ENCODE data around the gene ITPKA.
A peak's percentile ranks its signal among the peaks of the same experiment; 100 is the strongest.

Gene ITPKA

DNA sequence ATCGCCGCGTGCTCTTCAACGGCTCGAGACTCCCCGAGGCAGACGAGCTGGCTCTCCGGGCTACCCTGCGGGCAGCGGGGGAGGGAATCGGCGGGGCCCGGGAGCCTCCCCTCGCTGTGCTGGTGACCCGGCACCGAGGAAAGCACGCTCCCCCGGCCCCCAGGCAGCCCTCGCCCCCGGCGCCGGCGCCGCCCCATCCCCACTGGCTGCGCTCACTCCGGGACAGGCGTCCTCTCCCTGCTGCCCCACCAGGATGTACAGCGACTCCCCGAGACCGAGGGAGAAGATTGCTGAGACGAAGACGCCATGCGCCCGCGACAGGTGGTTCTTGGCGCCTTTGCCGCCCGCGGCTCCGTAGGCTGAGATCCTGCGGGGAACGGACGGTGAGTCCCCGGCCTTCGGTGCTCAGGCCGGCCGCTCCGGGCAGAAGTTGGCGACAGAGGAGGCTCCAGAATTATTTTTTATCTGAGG, 18.3 kb downstream of the ITPKA start:
- no peak for DNase-seq

DNA sequence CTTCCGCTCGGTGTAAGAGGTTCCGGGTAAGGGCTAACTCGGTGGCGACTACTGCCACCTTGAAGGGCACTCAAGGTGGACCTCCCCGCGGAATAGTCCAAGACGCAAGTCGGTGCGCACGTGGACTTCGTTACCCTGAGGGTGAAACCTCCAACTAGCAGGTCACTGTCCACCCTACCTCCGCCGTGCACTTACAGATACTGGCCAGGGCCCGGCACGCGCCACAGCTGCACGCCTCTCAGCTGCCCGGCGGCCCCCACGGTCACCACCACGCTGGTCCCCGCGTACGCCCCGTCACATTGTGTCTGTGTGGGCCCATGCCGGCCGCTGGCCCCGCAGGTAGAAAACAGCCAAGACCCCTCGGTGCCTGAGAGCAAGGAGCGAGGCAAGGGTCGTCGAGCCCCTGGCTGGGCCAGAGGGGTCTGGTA, 18.9 kb downstream of the ITPKA start:
- DNase-seq = no peak

DNA sequence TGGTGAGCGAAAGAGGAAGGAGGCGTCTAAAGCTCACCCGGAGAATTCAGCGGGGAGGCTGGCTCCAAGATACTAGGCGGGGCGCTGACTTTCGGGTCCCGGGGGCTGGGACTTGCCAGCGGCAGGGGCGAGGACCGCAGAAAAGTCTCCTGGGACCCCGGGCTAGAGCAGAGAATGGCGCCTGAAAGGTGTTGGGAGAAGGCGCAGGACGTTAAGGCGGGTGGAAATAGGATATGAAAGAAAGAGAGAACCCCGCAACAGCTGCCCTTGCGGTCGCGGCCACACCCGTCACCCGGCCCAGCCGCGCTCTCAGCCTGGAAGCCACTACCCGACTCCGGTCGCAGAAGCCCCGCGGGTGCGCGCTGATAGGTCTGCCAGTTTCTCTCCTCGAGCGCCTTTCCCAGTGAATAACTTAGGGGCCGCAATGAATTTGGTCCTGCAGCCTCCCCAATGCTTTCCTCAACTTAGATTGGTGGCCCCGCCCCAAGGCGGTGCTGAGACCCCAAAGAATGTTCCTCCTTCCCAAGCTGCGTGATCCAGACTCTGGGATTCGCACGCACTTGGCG, 19.3 kb downstream of the ITPKA start:
- peak; percentile 69 for DNase-seq

DNA sequence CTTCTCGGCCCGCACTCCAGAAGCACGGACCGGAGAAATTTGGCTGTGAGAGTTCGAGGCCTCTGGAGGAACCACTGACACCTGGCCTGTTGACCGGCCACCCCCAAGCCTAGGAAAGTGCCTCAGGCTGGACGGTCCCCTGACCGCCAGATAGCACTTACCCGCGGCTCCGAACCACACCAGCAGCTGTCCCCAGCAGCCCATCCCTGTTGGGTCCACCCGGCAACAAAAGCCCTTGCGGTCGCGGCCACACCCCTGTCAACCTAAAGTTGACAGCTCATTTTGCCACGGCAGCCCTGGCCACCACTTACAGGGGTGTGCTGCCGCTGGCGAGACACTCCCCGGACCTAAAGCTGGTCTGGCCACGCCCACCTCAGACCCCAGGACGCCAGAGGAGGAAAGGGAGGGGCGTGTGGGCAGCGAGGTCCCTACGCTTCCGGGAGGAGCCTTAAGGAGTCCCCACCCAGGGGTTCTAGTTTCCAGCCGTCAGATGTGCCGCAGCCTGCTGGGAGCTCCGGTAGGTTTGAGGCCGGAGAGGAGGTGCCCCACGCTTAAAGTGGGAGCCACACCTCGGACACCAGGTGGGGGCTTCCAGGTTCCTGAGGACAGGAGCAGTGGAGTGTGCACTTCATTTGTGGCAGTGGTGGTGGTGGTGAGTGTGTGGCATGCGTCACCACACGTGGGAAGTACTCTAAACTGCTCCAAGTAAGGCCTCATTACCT, 20.0 kb downstream of the ITPKA start, which contains the start of gene LTK:
TSS of gene LTK (minus strand) at position 322 of the 722 bp plus-strand sequence. CDS start at position 204, 118 bp downstream.
- DNase-seq = peak; percentile 83

DNA sequence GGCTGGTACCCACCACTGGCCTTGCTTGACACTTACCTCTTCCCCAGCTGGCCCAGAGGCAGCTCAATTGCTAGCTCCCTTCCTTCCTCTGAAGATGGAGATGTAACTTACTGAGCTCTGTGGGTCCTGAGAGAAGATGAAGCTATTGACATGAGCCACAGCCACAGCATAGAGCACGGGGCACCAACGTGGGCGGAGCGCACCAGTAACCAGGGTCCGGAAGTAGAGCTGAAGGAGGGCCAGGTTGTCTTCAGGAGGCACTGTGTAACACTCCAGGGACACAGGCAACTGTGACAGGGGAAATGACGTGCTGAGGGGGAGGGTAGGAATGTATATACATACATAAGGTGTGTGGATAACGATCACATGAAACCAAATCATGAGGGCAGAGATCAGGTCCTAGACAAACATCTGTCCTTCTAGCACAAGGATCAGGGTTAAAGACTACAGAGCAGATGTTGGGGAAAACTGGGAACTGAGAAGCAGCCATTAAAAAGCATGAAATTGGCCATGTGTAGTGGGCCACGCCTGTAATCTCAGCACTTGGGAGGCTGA, 24.3 kb downstream of the ITPKA start:
- DNase-seq = no peak

DNA sequence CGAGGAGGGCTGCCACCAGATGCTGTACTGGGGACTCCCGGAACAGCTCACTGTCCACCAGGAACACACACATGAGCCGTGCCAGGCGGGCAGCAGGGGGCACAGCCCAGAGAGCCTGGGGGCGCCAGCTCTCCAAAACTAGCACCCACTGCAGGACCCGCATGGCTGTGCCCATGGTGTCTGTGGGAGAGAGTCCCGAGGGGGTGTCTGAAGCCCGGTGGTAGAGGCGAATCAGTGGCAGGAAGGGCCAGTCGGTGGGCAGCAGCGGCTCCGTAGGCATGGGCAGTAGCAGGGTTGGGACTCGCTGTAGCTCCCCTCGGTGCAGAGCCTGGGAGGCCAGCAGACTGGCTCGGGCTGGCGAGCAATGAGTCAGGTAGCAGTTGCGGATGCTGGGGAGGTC, 27.0 kb downstream of the ITPKA start:
- DNase-seq = no peak

DNA sequence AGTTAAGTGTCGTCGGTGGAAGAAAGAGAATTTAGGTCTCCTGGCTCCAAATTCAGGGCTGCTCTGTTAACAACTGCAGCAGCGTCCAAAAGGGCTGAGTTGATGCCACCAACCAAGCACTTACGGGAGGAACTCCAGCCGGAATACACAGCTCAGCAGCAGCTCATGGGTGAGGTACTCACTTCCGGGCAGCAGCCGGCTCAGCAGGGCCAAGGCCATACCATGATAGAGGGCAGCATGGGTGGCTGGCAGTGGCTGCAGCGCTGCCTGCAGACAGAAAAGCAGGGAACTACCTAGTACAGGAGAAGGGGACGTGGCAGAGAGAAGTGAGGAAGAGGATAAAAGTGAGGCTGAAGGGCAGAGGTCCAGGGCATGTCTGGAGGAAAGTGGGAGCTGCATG, 27.9 kb downstream of the ITPKA start:
- DNase-seq = no peak

DNA sequence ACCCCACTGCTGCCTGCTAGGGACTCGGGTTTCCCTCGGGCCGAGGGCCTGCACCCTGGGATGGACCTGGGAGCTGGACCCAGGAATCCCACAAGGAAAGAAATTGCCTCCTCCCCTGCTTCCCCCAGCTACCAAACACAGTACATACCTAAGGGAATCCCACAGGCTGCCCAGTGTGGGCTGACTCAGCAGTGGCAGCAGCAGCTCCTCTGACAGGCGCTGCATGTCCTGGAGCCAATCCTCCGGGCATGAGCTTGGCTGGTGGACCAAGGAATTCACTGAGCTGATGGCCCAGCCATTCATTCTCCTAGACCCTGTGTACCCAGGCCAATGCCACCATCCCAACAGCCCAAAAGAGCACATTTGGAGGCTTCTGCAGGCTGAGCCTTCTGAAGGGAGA, 29.4 kb downstream of the ITPKA start:
- DNase-seq = no peak

DNA sequence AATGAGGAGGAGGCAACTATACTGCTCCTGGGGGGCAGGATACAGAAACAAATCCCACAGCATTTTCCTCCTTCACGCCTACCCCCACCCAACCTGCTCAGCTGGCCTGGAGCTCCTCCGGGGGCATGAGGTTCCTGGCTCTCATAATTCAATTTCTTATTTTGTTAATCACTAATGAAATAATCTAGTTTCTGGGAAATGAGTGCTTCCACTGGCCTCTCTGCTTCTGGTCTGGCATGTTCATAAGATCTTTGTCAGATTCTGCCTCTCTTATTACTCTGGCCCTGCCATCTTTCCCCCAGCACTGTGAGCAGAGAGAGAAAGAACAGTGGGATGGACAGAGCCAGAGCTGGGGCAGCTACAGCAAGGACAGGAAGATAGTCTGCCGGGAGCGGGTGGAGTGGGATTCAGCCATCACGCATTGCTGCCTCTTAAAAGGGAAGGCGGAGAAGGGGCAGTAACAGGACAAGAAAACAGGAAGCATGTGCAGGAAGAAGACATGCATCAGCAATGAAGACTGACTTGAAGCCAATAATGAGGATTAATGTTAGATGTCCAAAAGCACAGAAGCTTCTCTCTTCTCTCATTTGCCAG, 36.8 kb downstream of the ITPKA start:
- DNase-seq = no peak

DNA sequence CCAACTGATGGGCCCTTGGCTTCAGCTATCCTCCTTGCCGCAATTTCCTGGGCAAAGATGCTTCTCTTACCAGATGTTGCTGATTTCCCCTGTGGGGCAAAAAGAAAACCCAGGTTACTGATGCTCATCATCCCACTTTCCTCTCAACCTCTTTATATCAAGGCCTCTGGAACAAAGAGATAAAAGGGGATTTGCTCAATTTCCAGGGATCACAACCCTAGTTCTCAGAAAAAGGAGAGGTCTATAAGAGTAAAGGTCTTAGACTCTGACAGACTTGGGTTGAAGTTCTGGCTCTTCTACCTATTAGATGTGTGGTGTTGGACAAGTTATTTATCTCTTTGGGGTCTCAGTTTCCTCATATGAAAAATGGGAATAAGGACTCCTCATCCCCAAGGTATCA, 41.9 kb downstream of the ITPKA start:
- DNase-seq = no peak

DNA sequence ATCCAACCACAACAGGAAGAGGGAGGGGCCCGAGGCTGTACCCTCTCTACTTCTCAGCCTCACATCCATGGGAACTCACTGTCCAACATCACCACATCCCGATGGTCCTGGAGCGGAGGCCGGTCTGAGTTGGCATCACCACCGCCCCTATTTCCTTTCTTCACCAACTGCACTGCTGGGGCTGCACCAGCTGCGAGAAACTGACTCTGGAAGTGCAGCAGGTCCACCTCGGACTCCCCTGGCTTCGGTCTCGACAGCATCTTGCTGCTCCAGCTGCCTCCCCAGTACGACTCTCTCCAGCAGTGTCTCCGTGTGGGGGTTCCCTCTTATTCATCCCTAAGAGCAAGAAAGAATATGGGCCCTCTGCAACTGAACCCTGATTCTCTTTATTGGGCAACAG, 43.2 kb downstream of the ITPKA start:
- DNase-seq = no peak

DNA sequence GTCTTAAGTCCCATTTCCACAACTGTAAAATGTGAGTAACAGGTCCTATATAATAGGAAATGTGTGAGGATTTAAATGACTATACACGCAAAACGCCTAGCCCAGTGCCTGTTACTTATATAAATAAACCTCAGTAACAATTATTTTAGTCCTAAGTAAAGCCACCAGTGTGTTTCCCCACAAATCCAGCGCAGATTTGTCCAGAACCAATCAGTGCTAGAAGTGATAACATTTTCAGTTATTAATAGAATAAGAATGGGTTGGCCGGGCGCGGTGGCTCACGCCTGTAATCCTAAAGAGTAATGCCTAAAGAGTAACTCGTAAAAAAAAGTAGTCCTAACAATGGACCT, 49.8 kb downstream of the ITPKA start:
- DNase-seq = no peak

DNA sequence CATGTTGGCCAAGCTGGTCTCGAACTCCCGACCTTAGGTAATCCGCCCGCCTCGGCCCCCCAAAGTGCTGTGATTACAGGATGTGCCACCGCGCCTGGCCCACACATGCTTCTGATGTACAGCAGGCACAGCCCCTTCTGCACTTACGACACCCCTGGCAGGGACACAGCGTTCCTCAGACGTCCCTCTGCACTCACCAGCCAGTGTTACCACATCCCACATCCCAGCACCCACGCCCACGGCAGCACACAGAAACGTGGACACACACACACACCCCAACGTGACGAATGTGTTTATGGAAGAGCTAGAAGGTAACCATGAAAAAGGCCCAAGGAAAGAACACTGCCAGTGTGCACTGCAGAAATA, 51.0 kb downstream of the ITPKA start:
- no peak for DNase-seq

DNA sequence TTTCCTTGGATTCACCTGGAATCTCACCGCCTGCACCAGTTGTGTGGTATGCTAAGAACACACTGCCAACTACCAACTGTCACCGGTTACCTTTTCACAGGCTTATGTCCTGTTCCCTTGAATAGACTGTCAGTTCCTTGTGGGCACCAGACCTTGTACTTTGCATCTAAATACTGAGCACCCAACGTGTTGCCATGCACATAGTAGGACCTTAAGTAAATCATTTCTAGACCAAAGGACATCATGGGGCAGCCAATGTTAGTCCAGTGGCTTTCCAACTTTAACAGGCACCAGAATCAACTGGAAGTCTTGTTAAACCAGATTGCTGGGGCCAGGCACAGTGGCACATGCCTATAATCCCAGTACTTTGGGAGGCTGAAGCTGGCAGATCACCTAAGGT, 51.5 kb downstream of the ITPKA start:
- no peak for DNase-seq

DNA sequence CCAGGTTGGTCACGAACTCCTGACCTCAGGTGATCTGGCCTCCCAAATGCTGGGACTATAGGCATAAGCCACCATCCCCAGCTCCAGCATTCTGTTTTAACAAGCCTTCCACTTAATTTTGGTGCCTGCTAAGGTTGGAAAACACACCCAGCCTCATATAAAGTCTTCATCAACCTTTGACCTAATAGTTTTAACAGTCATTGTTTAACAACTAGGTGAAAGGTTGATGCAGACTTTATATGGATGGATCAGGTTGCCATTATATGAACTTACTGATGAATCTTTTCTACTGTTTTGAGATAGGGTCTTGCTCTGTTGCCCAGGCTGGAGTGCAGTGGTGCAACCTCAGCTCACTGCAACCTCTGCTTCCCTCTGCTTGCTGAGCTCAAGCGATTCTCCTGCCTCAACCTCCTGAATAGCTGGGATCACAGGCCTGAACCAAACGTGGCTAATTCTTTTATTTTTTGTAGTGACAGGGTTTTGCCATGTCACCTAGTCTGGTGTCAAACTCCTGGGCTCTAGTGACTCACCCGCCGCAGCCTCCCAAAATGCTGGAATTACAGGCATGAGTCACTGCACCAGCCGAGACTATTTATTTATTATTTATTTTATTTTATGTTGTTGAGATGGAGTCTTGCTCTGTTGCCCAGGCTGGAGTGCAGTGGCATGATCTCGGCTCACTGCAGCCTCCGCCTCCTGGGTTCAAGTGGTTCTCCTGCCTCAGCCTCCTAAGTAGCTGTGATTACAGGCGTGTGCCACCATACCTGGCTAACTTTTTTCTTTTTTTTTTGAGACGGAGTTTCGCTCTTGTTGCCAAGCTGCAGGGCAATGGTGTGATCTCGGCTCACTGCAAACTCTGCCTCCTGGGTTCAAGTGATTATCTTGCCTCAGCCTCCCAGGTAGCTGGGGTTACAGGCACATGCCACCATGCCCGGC, 53.4 kb downstream of the ITPKA start:
- DNase-seq = no peak

DNA sequence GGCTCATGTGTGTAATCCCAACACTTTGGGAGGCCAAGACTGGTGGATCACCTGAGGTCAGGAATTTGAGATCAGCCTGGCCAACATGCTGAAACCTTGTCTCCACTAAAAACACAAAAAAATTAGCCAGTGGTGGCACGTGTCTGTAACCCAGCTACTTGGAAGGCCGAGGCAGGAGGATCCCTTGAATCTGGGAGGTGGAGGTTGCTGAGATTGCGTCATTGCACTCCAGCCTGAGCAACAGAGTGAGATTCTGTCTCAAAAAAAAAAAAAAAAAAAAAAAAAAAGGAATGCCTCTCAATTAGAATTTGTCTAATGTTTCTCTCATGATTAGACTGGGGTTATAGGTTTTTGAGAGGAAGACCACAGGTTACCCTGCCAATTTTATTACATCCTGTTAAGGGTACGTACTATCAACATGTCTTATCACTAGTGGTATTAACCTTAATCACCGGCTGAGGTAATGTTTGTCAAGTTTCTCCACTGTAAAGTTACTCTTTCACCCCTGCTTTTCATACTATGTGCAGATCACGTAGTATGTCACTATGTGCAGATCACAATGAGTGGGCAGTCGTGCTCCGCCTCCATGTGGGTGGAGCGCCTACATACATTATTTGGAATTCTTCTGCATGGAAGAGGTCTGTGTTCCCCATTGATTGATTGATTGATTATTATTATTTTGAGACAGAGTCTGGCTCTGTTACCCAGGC, 56.5 kb downstream of the ITPKA start:
- no peak for DNase-seq

Measured in islet precursor cell (in vitro differentiated cells).